Measurements from ENCODE around the gene SHCBP1L. TPM values are rescaled to one million over a fixed set of nuclear protein-coding genes. Genes with fewer than 3 reads are reported as not detected.

Gene SHCBP1L
- total and polyA plus RNA-seq, 2 donors (not counting 1 experiment from before 2014, with no cell fraction given), result not detected

- H3K9ac ChIP-seq (ENCODE audit: insufficient read depth, low read length), result no peak overlapping the region
- no peak for TF ChIP-seq EZH2 (IDR thresholded peaks at IDR 0.05; ENCODE audit: low read length, missing control alignments)
- TF ChIP-seq, protein P1, sequence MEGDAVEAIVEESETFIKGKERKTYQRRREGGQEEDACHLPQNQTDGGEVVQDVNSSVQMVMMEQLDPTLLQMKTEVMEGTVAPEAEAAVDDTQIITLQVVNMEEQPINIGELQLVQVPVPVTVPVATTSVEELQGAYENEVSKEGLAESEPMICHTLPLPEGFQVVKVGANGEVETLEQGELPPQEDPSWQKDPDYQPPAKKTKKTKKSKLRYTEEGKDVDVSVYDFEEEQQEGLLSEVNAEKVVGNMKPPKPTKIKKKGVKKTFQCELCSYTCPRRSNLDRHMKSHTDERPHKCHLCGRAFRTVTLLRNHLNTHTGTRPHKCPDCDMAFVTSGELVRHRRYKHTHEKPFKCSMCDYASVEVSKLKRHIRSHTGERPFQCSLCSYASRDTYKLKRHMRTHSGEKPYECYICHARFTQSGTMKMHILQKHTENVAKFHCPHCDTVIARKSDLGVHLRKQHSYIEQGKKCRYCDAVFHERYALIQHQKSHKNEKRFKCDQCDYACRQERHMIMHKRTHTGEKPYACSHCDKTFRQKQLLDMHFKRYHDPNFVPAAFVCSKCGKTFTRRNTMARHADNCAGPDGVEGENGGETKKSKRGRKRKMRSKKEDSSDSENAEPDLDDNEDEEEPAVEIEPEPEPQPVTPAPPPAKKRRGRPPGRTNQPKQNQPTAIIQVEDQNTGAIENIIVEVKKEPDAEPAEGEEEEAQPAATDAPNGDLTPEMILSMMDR (conservative IDR thresholded peaks at IDR 0.05 in 1 of 2, IDR thresholded peaks at IDR 0.05 in 1 of 2; ENCODE audit: low read depth in 1 of 2, low read length in 2 of 2), result no peak
- DNase-seq (ENCODE audit: low read depth in 2 of 2), result no peak
- H3K27me3 ChIP-seq (ENCODE audit: control insufficient read depth, insufficient read depth, low read length), result no peaks in the 10 kb centered on the region
- H3K36me3 ChIP-seq (ENCODE audit: control insufficient read depth, insufficient read depth, low read length), result peaks cover 30% of the 10 kb centered on the region
- H3K4me2 ChIP-seq (ENCODE audit: extremely low read depth, insufficient read depth, low read length), result no peak overlapping the region
- H2AFZ ChIP-seq (ENCODE audit: low read length), result no peak overlapping the region
- H3K4me1 ChIP-seq (ENCODE audit: control insufficient read depth, extremely low read depth, insufficient read depth, low read length), result no peaks in the 10 kb centered on the region
- H4K20me1 ChIP-seq (ENCODE audit: control insufficient read depth, extremely low read depth, insufficient read depth, low read length), result no peaks in the 10 kb centered on the region
- no peaks in the 10 kb centered on the region for H3K79me2 ChIP-seq (ENCODE audit: control insufficient read depth, insufficient read depth, low read length)
- no peak overlapping the region for H3K4me3 ChIP-seq (replicated peaks in 1 of 4; ENCODE audit: control extremely low read depth in 1 of 4, insufficient read depth in 1 of 4, low read depth in 3 of 4, low read length in 4 of 4)
- no peaks in the 10 kb centered on the region for H3K9me3 ChIP-seq (ENCODE audit: control insufficient read depth, insufficient read depth, low read depth, low read length)
- H3K27ac ChIP-seq (ENCODE audit: insufficient read depth, low read length), result no peak overlapping the region
These were observed 77.1 kb downstream of the SHCBP1L start for GRCh38 chr1:182875889-182876288.

- no peak overlapping the region for H2AFZ ChIP-seq (ENCODE audit: low read length)
- H3K4me2 ChIP-seq (ENCODE audit: extremely low read depth, insufficient read depth, low read length), result no peak overlapping the region
- H3K36me3 ChIP-seq (ENCODE audit: control insufficient read depth, insufficient read depth, low read length), result peaks cover 37% of the 10 kb centered on the region
- no peak overlapping the region for H3K9ac ChIP-seq (ENCODE audit: insufficient read depth, low read length)
- H3K4me1 ChIP-seq (ENCODE audit: control insufficient read depth, extremely low read depth, insufficient read depth, low read length), result no peaks in the 10 kb centered on the region
- H4K20me1 ChIP-seq (ENCODE audit: control insufficient read depth, extremely low read depth, insufficient read depth, low read length), result no peaks in the 10 kb centered on the region
- H3K79me2 ChIP-seq (ENCODE audit: control insufficient read depth, insufficient read depth, low read length), result peaks cover 2% of the 10 kb centered on the region
- DNase-seq (ENCODE audit: low read depth in 2 of 2), result no peak
- no peak for TF ChIP-seq EZH2 (IDR thresholded peaks at IDR 0.05; ENCODE audit: low read length, missing control alignments)
- no peak overlapping the region for H3K4me3 ChIP-seq (replicated peaks in 1 of 4; ENCODE audit: control extremely low read depth in 1 of 4, insufficient read depth in 1 of 4, low read depth in 3 of 4, low read length in 4 of 4)
- H3K27me3 ChIP-seq (ENCODE audit: control insufficient read depth, insufficient read depth, low read length), result no peaks in the 10 kb centered on the region
- no peak overlapping the region for H3K27ac ChIP-seq (ENCODE audit: insufficient read depth, low read length)
- no peaks in the 10 kb centered on the region for H3K9me3 ChIP-seq (ENCODE audit: control insufficient read depth, insufficient read depth, low read depth, low read length)
These were observed 80.1 kb downstream of the SHCBP1L start for GRCh38 chr1:182872881-182873280.

- H3K27ac ChIP-seq (ENCODE audit: insufficient read depth, low read length), result peak overlapping the region; percentile 54
- H3K27me3 ChIP-seq (ENCODE audit: control insufficient read depth, insufficient read depth, low read length), result no peaks in the 10 kb centered on the region
- DNase-seq (ENCODE audit: low read depth in 2 of 2), result no peak
- no peaks in the 10 kb centered on the region for H3K9me3 ChIP-seq (ENCODE audit: control insufficient read depth, insufficient read depth, low read depth, low read length)
- no peaks in the 10 kb centered on the region for H4K20me1 ChIP-seq (ENCODE audit: control insufficient read depth, extremely low read depth, insufficient read depth, low read length)
- no peak overlapping the region for H3K9ac ChIP-seq (ENCODE audit: insufficient read depth, low read length)
- no peak overlapping the region for H3K4me3 ChIP-seq (replicated peaks in 1 of 4; ENCODE audit: control extremely low read depth in 1 of 4, insufficient read depth in 1 of 4, low read depth in 3 of 4, low read length in 4 of 4)
- peaks cover 33% of the 10 kb centered on the region for H3K36me3 ChIP-seq (ENCODE audit: control insufficient read depth, insufficient read depth, low read length)
- H2AFZ ChIP-seq (ENCODE audit: low read length), result no peak overlapping the region
- no peak overlapping the region for H3K4me2 ChIP-seq (ENCODE audit: extremely low read depth, insufficient read depth, low read length)
- H3K4me1 ChIP-seq (ENCODE audit: control insufficient read depth, extremely low read depth, insufficient read depth, low read length), result no peaks in the 10 kb centered on the region
- no peak for TF ChIP-seq EZH2 (IDR thresholded peaks at IDR 0.05; ENCODE audit: low read length, missing control alignments)
- TF ChIP-seq, protein P1 (conservative IDR thresholded peaks at IDR 0.05 in 1 of 2, IDR thresholded peaks at IDR 0.05 in 1 of 2; ENCODE audit: low read depth in 1 of 2, low read length in 2 of 2), result no peak
- H3K79me2 ChIP-seq (ENCODE audit: control insufficient read depth, insufficient read depth, low read length), result peaks cover 2% of the 10 kb centered on the region
These were observed 83.7 kb downstream of the SHCBP1L start for GRCh38 chr1:182869241-182869666.

Measured in fibroblast of lung (primary cell).